ENCODE results near the gene RPP40. TPM values are rescaled to one million over a fixed set of nuclear protein-coding genes. Genes with fewer than 3 reads are reported as not detected.
"Not testable (repeated sequence)": the region's sequence is repeated elsewhere in the genome, so short reads cannot be mapped to it uniquely, and the experiment has no call there.

Gene RPP40
- polyA plus RNA-seq, 3 donors = 1.7 to 11.1 (median 7.4) TPM

DNA sequence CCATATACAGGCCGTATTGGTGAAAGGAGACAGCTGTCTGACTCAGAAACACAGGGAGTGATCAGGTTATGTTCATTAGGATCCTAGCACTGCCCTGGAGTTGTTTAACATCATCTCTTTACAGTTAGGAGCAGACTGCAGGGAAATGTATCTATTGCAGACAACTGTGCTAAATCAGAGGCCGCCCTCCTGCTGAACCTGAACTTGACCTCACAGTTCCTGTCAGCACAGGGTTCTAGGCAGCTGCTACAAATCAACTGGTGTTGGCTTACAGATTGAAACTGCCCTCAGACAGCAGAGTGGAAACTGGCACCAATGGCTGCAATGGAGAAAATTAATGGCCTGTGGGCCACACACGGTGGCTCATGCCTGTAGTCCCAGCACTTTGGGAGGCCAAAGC, 3.7 kb upstream of the RPP40 start:
- no peak overlapping the region for H3K9ac ChIP-seq (ENCODE audit: insufficient read depth, low read length, poor library complexity, severe bottlenecking)
- H3K27ac ChIP-seq (ENCODE audit: low read depth in 1 of 2, low read length in 2 of 2) = no peak overlapping the region
- H3K9me3 ChIP-seq (replicated peaks in 1 of 2; ENCODE audit: control insufficient read depth in 1 of 2, insufficient read depth in 1 of 2, low read length in 2 of 2) = no peaks in the 10 kb centered on the region
- H3K36me3 ChIP-seq (replicated peaks in 1 of 2; ENCODE audit: control insufficient read depth in 1 of 2, insufficient read depth in 2 of 2, low read length in 2 of 2) = no peaks in the 10 kb centered on the region
- no peak overlapping the region for H2AFZ ChIP-seq (ENCODE audit: insufficient read depth, low read depth, low read length, poor library complexity, severe bottlenecking)
- no peak overlapping the region for H3K27ac Mint-ChIP-seq
- no peak overlapping the region for H3K4me2 ChIP-seq (replicated peaks; ENCODE audit: extremely low read depth, low read length, poor library complexity, severe bottlenecking)
- no peak overlapping the region for H3K4me3 Mint-ChIP-seq
- no peak overlapping the region for H3K4me3 ChIP-seq (replicated peaks in 1 of 3; ENCODE audit: low read depth in 2 of 3, low read length in 3 of 3)
- WGBS (ENCODE audit: insufficient coverage) = 96% methylated on average over 2 of the region's 3 CpGs
- peaks cover 8% of the 10 kb centered on the region for H3K4me1 Mint-ChIP-seq
- H3K9me3 Mint-ChIP-seq = no peaks in the 10 kb centered on the region
- TF ChIP-seq, protein P1, sequence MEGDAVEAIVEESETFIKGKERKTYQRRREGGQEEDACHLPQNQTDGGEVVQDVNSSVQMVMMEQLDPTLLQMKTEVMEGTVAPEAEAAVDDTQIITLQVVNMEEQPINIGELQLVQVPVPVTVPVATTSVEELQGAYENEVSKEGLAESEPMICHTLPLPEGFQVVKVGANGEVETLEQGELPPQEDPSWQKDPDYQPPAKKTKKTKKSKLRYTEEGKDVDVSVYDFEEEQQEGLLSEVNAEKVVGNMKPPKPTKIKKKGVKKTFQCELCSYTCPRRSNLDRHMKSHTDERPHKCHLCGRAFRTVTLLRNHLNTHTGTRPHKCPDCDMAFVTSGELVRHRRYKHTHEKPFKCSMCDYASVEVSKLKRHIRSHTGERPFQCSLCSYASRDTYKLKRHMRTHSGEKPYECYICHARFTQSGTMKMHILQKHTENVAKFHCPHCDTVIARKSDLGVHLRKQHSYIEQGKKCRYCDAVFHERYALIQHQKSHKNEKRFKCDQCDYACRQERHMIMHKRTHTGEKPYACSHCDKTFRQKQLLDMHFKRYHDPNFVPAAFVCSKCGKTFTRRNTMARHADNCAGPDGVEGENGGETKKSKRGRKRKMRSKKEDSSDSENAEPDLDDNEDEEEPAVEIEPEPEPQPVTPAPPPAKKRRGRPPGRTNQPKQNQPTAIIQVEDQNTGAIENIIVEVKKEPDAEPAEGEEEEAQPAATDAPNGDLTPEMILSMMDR (IDR thresholded peaks at IDR 0.05) = no peak
- H3K27me3 Mint-ChIP-seq (ENCODE audit: low read depth in 3 of 3) = peaks cover 0 to 2% (median 0%) of the 10 kb centered on the region in 3 donors
- peaks cover 11 to 12% of the 10 kb centered on the region in 2 donors for H3K4me1 ChIP-seq (ENCODE audit: control insufficient read depth in 1 of 2, insufficient read depth in 2 of 2, low read length in 2 of 2)
- no peaks in the 10 kb centered on the region for H3K79me2 ChIP-seq (ENCODE audit: insufficient read depth, low read length)
- intact Hi-C loops (cut with micrococcal nuclease) = no loop called here
- H4K20me1 ChIP-seq (ENCODE audit: insufficient read depth, low read length) = no peaks in the 10 kb centered on the region
- no peak for DNase-seq
- H3K36me3 Mint-ChIP-seq = no peaks in the 10 kb centered on the region
- no peaks in the 10 kb centered on the region for H3K27me3 ChIP-seq (ENCODE audit: control insufficient read depth in 2 of 2, insufficient read depth in 2 of 2, low read length in 2 of 2)

DNA sequence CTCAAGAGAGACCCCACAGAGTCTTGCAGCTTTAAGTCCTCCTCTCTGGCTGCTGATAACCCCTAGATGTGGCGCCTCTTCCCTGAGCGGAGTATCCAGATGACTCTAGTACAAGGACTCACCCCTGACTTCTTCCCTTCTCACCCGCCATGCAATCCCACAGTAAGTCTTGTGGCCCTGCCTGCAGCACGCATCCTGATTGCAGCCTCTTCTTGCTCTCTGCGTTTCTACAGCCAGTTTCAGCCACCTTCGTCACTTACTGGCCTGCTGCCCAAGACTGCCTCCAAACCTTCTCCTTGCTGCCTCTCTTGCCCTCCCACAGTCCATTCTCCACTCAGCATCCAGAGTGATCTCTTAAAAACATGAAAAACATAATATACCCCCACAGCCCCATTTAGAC, 2.4 kb upstream of the RPP40 start:
- peaks cover 11 to 12% of the 10 kb centered on the region in 2 donors for H3K4me1 ChIP-seq (ENCODE audit: control insufficient read depth in 1 of 2, insufficient read depth in 2 of 2, low read length in 2 of 2)
- no peak for DNase-seq

DNA sequence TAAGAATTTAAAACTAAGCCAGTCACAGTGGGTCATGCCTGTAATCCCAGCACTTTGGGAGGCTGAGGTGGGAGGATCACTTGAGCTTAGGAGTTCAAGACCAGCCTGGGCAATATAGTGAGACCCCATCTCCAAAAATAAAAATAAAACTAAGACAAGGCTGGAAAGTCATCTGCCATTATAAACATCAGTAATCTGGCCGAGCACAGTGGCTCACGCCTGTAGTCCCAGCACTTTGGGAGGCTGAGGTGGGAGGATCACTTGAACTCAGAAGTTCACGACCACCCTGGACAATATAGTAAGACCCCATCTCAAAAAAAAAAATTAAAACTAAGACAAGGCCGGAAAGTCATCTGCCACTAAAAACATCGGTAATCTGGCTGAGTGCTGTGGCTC, 1.2 kb upstream of the RPP40 start:
- H4K20me1 ChIP-seq (ENCODE audit: insufficient read depth, low read length); H3K4me2 ChIP-seq (replicated peaks; ENCODE audit: extremely low read depth, low read length, poor library complexity, severe bottlenecking); H3K4me3 Mint-ChIP-seq; H3K9me3 ChIP-seq (replicated peaks in 1 of 2; ENCODE audit: control insufficient read depth in 1 of 2, insufficient read depth in 1 of 2, low read length in 2 of 2); H3K4me1 Mint-ChIP-seq; H3K27ac ChIP-seq (ENCODE audit: low read depth in 1 of 2, low read length in 2 of 2); H3K9me3 Mint-ChIP-seq; H3K36me3 ChIP-seq (replicated peaks in 1 of 2; ENCODE audit: control insufficient read depth in 1 of 2, insufficient read depth in 2 of 2, low read length in 2 of 2); H3K79me2 ChIP-seq (ENCODE audit: insufficient read depth, low read length); H3K27ac Mint-ChIP-seq; H3K27me3 ChIP-seq (ENCODE audit: control insufficient read depth in 2 of 2, insufficient read depth in 2 of 2, low read length in 2 of 2); DNase-seq; H3K9ac ChIP-seq (ENCODE audit: insufficient read depth, low read length, poor library complexity, severe bottlenecking); H3K4me3 ChIP-seq (replicated peaks in 1 of 3; ENCODE audit: low read depth in 2 of 3, low read length in 3 of 3); H3K27me3 Mint-ChIP-seq (ENCODE audit: low read depth in 3 of 3); intact Hi-C loops (cut with micrococcal nuclease): not testable (repeated sequence)
- H3K36me3 Mint-ChIP-seq = peaks cover 11 to 12% of the 10 kb centered on the region in 2 donors
- Histone ChIP-seq H3K4me1 (ENCODE audit: control insufficient read depth in 1 of 2, insufficient read depth in 2 of 2, low read length in 2 of 2) (peaks cover 11 to 12% of the 10 kb centered on the region in 2 donors), H2AFZ (ENCODE audit: insufficient read depth, low read depth, low read length, poor library complexity, severe bottlenecking) (peak overlapping the region; percentile 100)
- WGBS (ENCODE audit: insufficient coverage) = no CpG with 5 or more reads among the region's 5 CpGs

More for the DNA sequence above, 2.4 kb upstream of the RPP40 start:
- 93% methylated on average over 6 of the region's 6 CpGs for WGBS (ENCODE audit: insufficient coverage)
- Histone ChIP-seq H3K9me3 (replicated peaks in 1 of 2; ENCODE audit: control insufficient read depth in 1 of 2, insufficient read depth in 1 of 2, low read length in 2 of 2) (no peaks in the 10 kb centered on the region), H4K20me1 (ENCODE audit: insufficient read depth, low read length) (no peaks in the 10 kb centered on the region), H2AFZ (ENCODE audit: insufficient read depth, low read depth, low read length, poor library complexity, severe bottlenecking) (no peak overlapping the region), H3K27ac (ENCODE audit: low read depth in 1 of 2, low read length in 2 of 2) (no peak overlapping the region), H3K79me2 (ENCODE audit: insufficient read depth, low read length) (no peaks in the 10 kb centered on the region), H3K36me3 (replicated peaks in 1 of 2; ENCODE audit: control insufficient read depth in 1 of 2, insufficient read depth in 2 of 2, low read length in 2 of 2) (peaks cover 0 to 3% of the 10 kb centered on the region in 2 donors), H3K4me2 (replicated peaks; ENCODE audit: extremely low read depth, low read length, poor library complexity, severe bottlenecking) (no peak overlapping the region), H3K4me3 (replicated peaks in 1 of 3; ENCODE audit: low read depth in 2 of 3, low read length in 3 of 3) (no peak overlapping the region), H3K27me3 (ENCODE audit: control insufficient read depth in 2 of 2, insufficient read depth in 2 of 2, low read length in 2 of 2) (no peaks in the 10 kb centered on the region), H3K9ac (ENCODE audit: insufficient read depth, low read length, poor library complexity, severe bottlenecking) (no peak overlapping the region)
- intact Hi-C loops (cut with micrococcal nuclease) = no loop called here
- Mint-ChIP-seq H3K9me3 (no peaks in the 10 kb centered on the region), H3K4me1 (peaks cover 8% of the 10 kb centered on the region), H3K36me3 (peaks cover 6% of the 10 kb centered on the region in 2 donors), H3K27me3 (ENCODE audit: low read depth in 3 of 3) (peaks cover 0 to 2% (median 0%) of the 10 kb centered on the region in 3 donors), H3K27ac (no peak overlapping the region), H3K4me3 (no peak overlapping the region)
- TF ChIP-seq, protein P1 (IDR thresholded peaks at IDR 0.05) = no peak
